HFFc6 (cell line): Measurements from ENCODE around the gene RBBP9. TPM values are rescaled to one million over a fixed set of nuclear protein-coding genes. Genes with fewer than 3 reads are reported as not detected.
A peak's percentile ranks its signal among the peaks of the same experiment; 100 is the strongest.

Experiments used
- DNase-seq: peaks from one replicate; pipeline ENCODE4 v3.0.0-alpha.2; 2018
- H3K27ac Mint-ChIP-seq: 2 replicates; pipeline ENCODE4 v1.8.0; 2020; ENCODE audit warnings: mild to moderate bottlenecking, mixed read lengths
- H3K27me3 Mint-ChIP-seq: 2 replicates; pipeline ENCODE4 v1.8.0; 2021; ENCODE audit warnings: mild to moderate bottlenecking, moderate library complexity, mixed read lengths; ENCODE audit not compliant: insufficient read depth
- H3K36me3 Mint-ChIP-seq: 2 replicates; pipeline ENCODE4 v1.8.0; 2021; ENCODE audit warnings: low read depth, mixed read lengths
- H3K4me1 Mint-ChIP-seq: 2 replicates; pipeline ENCODE4 v1.8.0; 2020; ENCODE audit warnings: low read depth, mixed read lengths
- H3K4me3 Mint-ChIP-seq: 2 replicates; pipeline ENCODE4 v1.8.0; 2020; ENCODE audit warnings: mild to moderate bottlenecking, moderate library complexity, mixed read lengths
- H3K9me3 Mint-ChIP-seq: 2 replicates; pipeline ENCODE4 v1.8.0; 2020; ENCODE audit warnings: mild to moderate bottlenecking, mixed read lengths
- CTCF ChIP-seq: fragments of 200-600 bp; sonication (generic); IDR thresholded peaks from 2 replicates; pipeline ENCODE4 v1.5.0; 2021; ENCODE audit warnings: antibody characterized with exemption, mild to moderate bottlenecking
- total RNA-seq, 6 experiments: library from RNA; stranded (reverse); fragmentation: NEBNext Ultra II Directional; extraction: Animal tissue kit (Norgen Biotek cat#: 25700); gene quantifications; 2 replicates in 1 of 6; 3 replicates in 5 of 6; pipeline ENCODE4 v1.2.3, GENCODE V29; 2021

The RBBP9 gene
- total RNA-seq, 6 experiments from 2014 or later = 11.5 to 17.5 (median 15.8) TPM

GRCh38 chr20:18477821-18478220 is 19.2 kb downstream of the RBBP9 start:
- Mint-ChIP-seq H3K4me1 (no peaks in the 10 kb centered on the region), H3K4me3 (no peak overlapping the region), H3K36me3 (peaks cover 19% of the 10 kb centered on the region; the same call in 1 of the 2 replicates), H3K9me3 (no peaks in the 10 kb centered on the region), H3K27me3 (no peaks in the 10 kb centered on the region; the same call in 1 of the 2 replicates), H3K27ac (no peak overlapping the region)
- no peak for TF ChIP-seq CTCF
- DNase-seq = no peak

- Mint-ChIP-seq H3K9me3 (no peaks in the 10 kb centered on the region), H3K27me3 (no peaks in the 10 kb centered on the region; the same call in 1 of the 2 replicates), H3K27ac (no peak overlapping the region), H3K4me1 (no peaks in the 10 kb centered on the region), H3K36me3 (peaks cover 19% of the 10 kb centered on the region; the same call in 1 of the 2 replicates), H3K4me3 (no peak overlapping the region)
- no peak for TF ChIP-seq CTCF
- DNase-seq = no peak
Measured at GRCh38 chr20:18477218-18477617, 19.8 kb downstream of the RBBP9 start.

- Mint-ChIP-seq H3K9me3 (no peaks in the 10 kb centered on the region), H3K36me3 (no peaks in the 10 kb centered on the region; the same call in 1 of the 2 replicates), H3K27me3 (no peaks in the 10 kb centered on the region; the same call in 1 of the 2 replicates), H3K4me3 (peak within 1 kb of the TSS; percentile 99), H3K27ac (peak within 1 kb of the TSS; percentile 99), H3K4me1 (peaks cover 25% of the 10 kb centered on the region)
- no peak; the same call in 1 of the 2 replicates for TF ChIP-seq CTCF
- peak; percentile 95 for DNase-seq
Measured at GRCh38 chr20:18466894-18467730, 29.9 kb downstream of the RBBP9 start, which contains the start of the genes DZANK1 and POLR3F. Gene DZANK1, minus strand, starts transcription at chr20:18467030. Its CDS starts 1,672 bp downstream, at chr20:18465358. Gene POLR3F, plus strand, starts transcription at chr20:18467390. Its CDS starts 117 bp downstream, at chr20:18467507.

GRCh38 chr20:18466574-18466893 is 30.5 kb downstream of the RBBP9 start:
- peak overlapping the region; percentile 99 for H3K27ac Mint-ChIP-seq
- peak overlapping the region; percentile 99 for H3K4me3 Mint-ChIP-seq
- no peaks in the 10 kb centered on the region; the same call in 1 of the 2 replicates for H3K27me3 Mint-ChIP-seq
- H3K4me1 Mint-ChIP-seq = peaks cover 25% of the 10 kb centered on the region
- no peaks in the 10 kb centered on the region for H3K9me3 Mint-ChIP-seq
- H3K36me3 Mint-ChIP-seq = no peaks in the 10 kb centered on the region; the same call in 1 of the 2 replicates
- no peak for TF ChIP-seq CTCF
- DNase-seq = no peak

- peak overlapping the region; percentile 99 for H3K4me3 Mint-ChIP-seq
- no peaks in the 10 kb centered on the region for H3K9me3 Mint-ChIP-seq
- H3K4me1 Mint-ChIP-seq = peaks cover 25% of the 10 kb centered on the region
- TF ChIP-seq CTCF = no peak
- DNase-seq = no peak
- H3K36me3 Mint-ChIP-seq = no peaks in the 10 kb centered on the region; the same call in 1 of the 2 replicates
- H3K27ac Mint-ChIP-seq = peak overlapping the region; percentile 99; the same call in 1 of the 2 replicates
- H3K27me3 Mint-ChIP-seq = no peaks in the 10 kb centered on the region
Measured at GRCh38 chr20:18465536-18466200, 31.4 kb downstream of the RBBP9 start.
